HG02870 (cell line): ENCODE data around the gene HACD4.
A peak's percentile ranks its signal among the peaks of the same experiment; 100 is the strongest.

Experiments
- ATAC-seq: cut with Tn5 transposase; IDR thresholded peaks from one replicate; pipeline ENCODE4 v1.9.1; 2021; ENCODE audit warnings: mild to moderate bottlenecking, moderate library complexity; ENCODE audit not compliant: unreplicated experiment

HACD4 gene

GRCh38 chr9:21031091-21031807 is at the start of gene HACD4:
TSS of gene HACD4 (minus strand) at chr9:21031640. CDS start at chr9:21031590, 50 bp downstream.
- ATAC-seq, result peak; percentile 66

GRCh38 chr9:21080793-21081192 is 49.4 kb upstream of the HACD4 start:
- ATAC-seq, result no peak

GRCh38 chr9:21078702-21079101 is 47.3 kb upstream of the HACD4 start:
- ATAC-seq, result no peak

GRCh38 chr9:21077781-21078180 is 46.3 kb upstream of the HACD4 start, which contains the start of gene IFNB1:
TSS of gene IFNB1 (minus strand) at chr9:21077942. CDS start at chr9:21077869, 73 bp downstream.
- ATAC-seq, result no peak

GRCh38 chr9:21075484-21075883 is 44.0 kb upstream of the HACD4 start:
- no peak for ATAC-seq

- ATAC-seq, result no peak
Measured at GRCh38 chr9:21070906-21071305, 39.5 kb upstream of the HACD4 start.

- no peak for ATAC-seq
Measured at GRCh38 chr9:21070171-21070571, 38.7 kb upstream of the HACD4 start.

GRCh38 chr9:21060919-21061561 is 29.6 kb upstream of the HACD4 start:
- ATAC-seq, result peak; percentile 70

GRCh38 chr9:21056931-21057330 is 25.5 kb upstream of the HACD4 start:
- ATAC-seq, result no peak

GRCh38 chr9:21053851-21054250 is 22.4 kb upstream of the HACD4 start:
- ATAC-seq, result no peak

- no peak for ATAC-seq
Measured at GRCh38 chr9:21047281-21047691, 15.8 kb upstream of the HACD4 start.

- no peak for ATAC-seq
Measured at GRCh38 chr9:21043841-21044240, 12.4 kb upstream of the HACD4 start.

- no peak for ATAC-seq
Measured at GRCh38 chr9:21042466-21042865, 11.0 kb upstream of the HACD4 start.

- no peak for ATAC-seq
Measured at GRCh38 chr9:21039302-21039701, 7.9 kb upstream of the HACD4 start.

- ATAC-seq, result no peak
Measured at GRCh38 chr9:21037278-21037677, 5.8 kb upstream of the HACD4 start.

GRCh38 chr9:21031808-21032183 is 356 bp upstream of the HACD4 start:
- ATAC-seq, result no peak

GRCh38 chr9:21030389-21031035 is 928 bp downstream of the HACD4 start:
- ATAC-seq, result peak; percentile 83

- ATAC-seq, result no peak
Measured at GRCh38 chr9:21029661-21030060, 1.8 kb downstream of the HACD4 start.

- no peak for ATAC-seq
Measured at GRCh38 chr9:21028466-21028865, 3.0 kb downstream of the HACD4 start.

- no peak for ATAC-seq
Measured at GRCh38 chr9:21027295-21027694, 4.1 kb downstream of the HACD4 start.

GRCh38 chr9:21023861-21024260 is 7.6 kb downstream of the HACD4 start:
- no peak for ATAC-seq

- no peak for ATAC-seq
Measured at GRCh38 chr9:21018177-21018576, 13.3 kb downstream of the HACD4 start.
